Measurements from ENCODE around the gene CAMKMT.

Gene CAMKMT

GRCh38 chr2:44746856-44747615 is 385.3 kb downstream of the CAMKMT start:
- H3K27ac Mint-ChIP-seq (ENCODE audit: low read depth) = no peak overlapping the region
- no peaks in the 10 kb centered on the region for H3K9me3 Mint-ChIP-seq
- peaks cover 6% of the 10 kb centered on the region for H3K4me1 Mint-ChIP-seq
- H3K27me3 Mint-ChIP-seq = no peaks in the 10 kb centered on the region
- ATAC-seq (replicated peaks; ENCODE audit: extremely low read depth, poor library complexity, severe bottlenecking) (no peak), DNase-seq (ENCODE audit: low spot score in 2 of 2) (no peak)
- peaks cover 5% of the 10 kb centered on the region for H3K36me3 Mint-ChIP-seq (ENCODE audit: insufficient read depth)
- no peak overlapping the region for H3K4me3 Mint-ChIP-seq

GRCh38 chr2:44747794-44748193 is 386.0 kb downstream of the CAMKMT start:
- DNase-seq (ENCODE audit: low spot score in 2 of 2) = no peak
- no peaks in the 10 kb centered on the region for H3K9me3 Mint-ChIP-seq
- H3K36me3 Mint-ChIP-seq (ENCODE audit: insufficient read depth) = peaks cover 7% of the 10 kb centered on the region
- H3K4me1 Mint-ChIP-seq = peaks cover 12% of the 10 kb centered on the region
- no peak overlapping the region for H3K4me3 Mint-ChIP-seq
- no peak for ATAC-seq (replicated peaks; ENCODE audit: extremely low read depth, poor library complexity, severe bottlenecking)
- H3K27me3 Mint-ChIP-seq = no peaks in the 10 kb centered on the region
- H3K27ac Mint-ChIP-seq (ENCODE audit: low read depth) = no peak overlapping the region

- DNase-seq (ENCODE audit: low spot score in 2 of 2) (no peak), ATAC-seq (replicated peaks; ENCODE audit: extremely low read depth, poor library complexity, severe bottlenecking) (no peak)
- Mint-ChIP-seq H3K27me3 (no peaks in the 10 kb centered on the region), H3K36me3 (ENCODE audit: insufficient read depth) (peaks cover 3% of the 10 kb centered on the region), H3K4me3 (no peak overlapping the region), H3K27ac (ENCODE audit: low read depth) (no peak overlapping the region), H3K9me3 (no peaks in the 10 kb centered on the region), H3K4me1 (peaks cover 21% of the 10 kb centered on the region)
Observed at GRCh38 chr2:44751754-44752479, 390.2 kb downstream of the CAMKMT start.

- Mint-ChIP-seq H3K36me3 (ENCODE audit: insufficient read depth) (peaks cover 3% of the 10 kb centered on the region), H3K4me3 (no peak overlapping the region), H3K27ac (ENCODE audit: low read depth) (no peak overlapping the region), H3K27me3 (no peaks in the 10 kb centered on the region), H3K4me1 (peaks cover 21% of the 10 kb centered on the region), H3K9me3 (no peaks in the 10 kb centered on the region)
- ATAC-seq (replicated peaks; ENCODE audit: extremely low read depth, poor library complexity, severe bottlenecking) (no peak), DNase-seq (ENCODE audit: low spot score in 2 of 2) (no peak)
Observed at GRCh38 chr2:44752761-44753160, 391.0 kb downstream of the CAMKMT start.

GRCh38 chr2:44753552-44754285 is 392.0 kb downstream of the CAMKMT start:
- Mint-ChIP-seq H3K27ac (ENCODE audit: low read depth) (no peak overlapping the region), H3K36me3 (ENCODE audit: insufficient read depth) (peaks cover 3% of the 10 kb centered on the region), H3K27me3 (no peaks in the 10 kb centered on the region), H3K4me1 (peaks cover 21% of the 10 kb centered on the region), H3K9me3 (no peaks in the 10 kb centered on the region), H3K4me3 (no peak overlapping the region)
- ATAC-seq (replicated peaks; ENCODE audit: extremely low read depth, poor library complexity, severe bottlenecking) = peak; percentile 70
- DNase-seq (ENCODE audit: low spot score in 2 of 2) = no peak

- no peaks in the 10 kb centered on the region for H3K9me3 Mint-ChIP-seq
- no peak overlapping the region for H3K27ac Mint-ChIP-seq (ENCODE audit: low read depth)
- H3K27me3 Mint-ChIP-seq = no peaks in the 10 kb centered on the region
- peaks cover 6% of the 10 kb centered on the region for H3K4me1 Mint-ChIP-seq
- no peak for DNase-seq (ENCODE audit: low spot score in 2 of 2)
- H3K4me3 Mint-ChIP-seq = no peak overlapping the region
- ATAC-seq (replicated peaks; ENCODE audit: extremely low read depth, poor library complexity, severe bottlenecking) = no peak
- H3K36me3 Mint-ChIP-seq (ENCODE audit: insufficient read depth) = no peaks in the 10 kb centered on the region
Observed at GRCh38 chr2:44758591-44758990, 396.8 kb downstream of the CAMKMT start.

GRCh38 chr2:44759823-44760222 is 398.1 kb downstream of the CAMKMT start:
- DNase-seq (ENCODE audit: low spot score in 2 of 2) = no peak

GRCh38 chr2:44763275-44763782 is 401.6 kb downstream of the CAMKMT start:
- Mint-ChIP-seq H3K27me3 (no peaks in the 10 kb centered on the region), H3K4me3 (no peak overlapping the region), H3K4me1 (peaks cover 5% of the 10 kb centered on the region), H3K9me3 (no peaks in the 10 kb centered on the region), H3K27ac (ENCODE audit: low read depth) (no peak overlapping the region), H3K36me3 (ENCODE audit: insufficient read depth) (peaks cover 2% of the 10 kb centered on the region)
- no peak for ATAC-seq (replicated peaks; ENCODE audit: extremely low read depth, poor library complexity, severe bottlenecking)
- DNase-seq (ENCODE audit: low spot score in 2 of 2) = no peak

More at GRCh38 chr2:44759823-44760222, 398.1 kb downstream of the CAMKMT start:
- no peak for ATAC-seq (replicated peaks; ENCODE audit: extremely low read depth, poor library complexity, severe bottlenecking)
- Mint-ChIP-seq H3K27ac (ENCODE audit: low read depth) (no peak overlapping the region), H3K9me3 (no peaks in the 10 kb centered on the region), H3K36me3 (ENCODE audit: insufficient read depth) (peaks cover 2% of the 10 kb centered on the region), H3K4me3 (no peak overlapping the region), H3K4me1 (peaks cover 5% of the 10 kb centered on the region), H3K27me3 (no peaks in the 10 kb centered on the region)

- DNase-seq (ENCODE audit: low spot score in 2 of 2) (no peak), ATAC-seq (replicated peaks; ENCODE audit: extremely low read depth, poor library complexity, severe bottlenecking) (no peak)
- peaks cover 2% of the 10 kb centered on the region for H3K36me3 Mint-ChIP-seq (ENCODE audit: insufficient read depth)
- no peaks in the 10 kb centered on the region for H3K27me3 Mint-ChIP-seq
- H3K9me3 Mint-ChIP-seq = no peaks in the 10 kb centered on the region
- no peak overlapping the region for H3K4me3 Mint-ChIP-seq
- H3K27ac Mint-ChIP-seq (ENCODE audit: low read depth) = no peak overlapping the region
- H3K4me1 Mint-ChIP-seq = no peaks in the 10 kb centered on the region
Observed at GRCh38 chr2:44766220-44766619, 404.5 kb downstream of the CAMKMT start.

GRCh38 chr2:44766777-44767176 is 405.0 kb downstream of the CAMKMT start:
- DNase-seq (ENCODE audit: low spot score in 2 of 2) = no peak
- H3K36me3 Mint-ChIP-seq (ENCODE audit: insufficient read depth) = peaks cover 2% of the 10 kb centered on the region
- no peak overlapping the region for H3K4me3 Mint-ChIP-seq
- H3K9me3 Mint-ChIP-seq = no peaks in the 10 kb centered on the region
- no peaks in the 10 kb centered on the region for H3K4me1 Mint-ChIP-seq
- no peaks in the 10 kb centered on the region for H3K27me3 Mint-ChIP-seq
- ATAC-seq (replicated peaks; ENCODE audit: extremely low read depth, poor library complexity, severe bottlenecking) = no peak
- no peak overlapping the region for H3K27ac Mint-ChIP-seq (ENCODE audit: low read depth)

GRCh38 chr2:44767691-44768090 is 405.9 kb downstream of the CAMKMT start:
- ATAC-seq (replicated peaks; ENCODE audit: extremely low read depth, poor library complexity, severe bottlenecking) (no peak), DNase-seq (ENCODE audit: low spot score in 2 of 2) (no peak)
- Mint-ChIP-seq H3K9me3 (no peaks in the 10 kb centered on the region), H3K4me1 (no peaks in the 10 kb centered on the region), H3K4me3 (no peak overlapping the region), H3K36me3 (ENCODE audit: insufficient read depth) (peaks cover 2% of the 10 kb centered on the region), H3K27me3 (no peaks in the 10 kb centered on the region), H3K27ac (ENCODE audit: low read depth) (no peak overlapping the region)

GRCh38 chr2:44768438-44769236 is 406.9 kb downstream of the CAMKMT start:
- Mint-ChIP-seq H3K9me3 (no peaks in the 10 kb centered on the region), H3K36me3 (ENCODE audit: insufficient read depth) (peaks cover 2% of the 10 kb centered on the region), H3K27me3 (no peaks in the 10 kb centered on the region), H3K4me1 (no peaks in the 10 kb centered on the region), H3K4me3 (no peak overlapping the region), H3K27ac (ENCODE audit: low read depth) (no peak overlapping the region)
- DNase-seq (ENCODE audit: low spot score in 2 of 2) (no peak), ATAC-seq (replicated peaks; ENCODE audit: extremely low read depth, poor library complexity, severe bottlenecking) (no peak)

Measured in central memory CD8-positive, alpha-beta T cell (primary cell).